C4-2B (cell line): Measurements from ENCODE around the gene ATAD2B.

Source experiments
- H3K27ac ChIP-seq: fragments of 450-650 bp; 2 replicates; pipeline ENCODE4 v1.5.1; 2017
- ZFX ChIP-seq: fragments of 450-650 bp; IDR thresholded peaks from 2 replicates; pipeline ENCODE4 v1.6.1; 2017
- TF ChIP-seq, protein P1 (sequence below): fragments of 450-650 bp; conservative IDR thresholded peaks from 2 replicates; pipeline ENCODE4 v1.5.1; 2017; ENCODE audit warnings: mild to moderate bottlenecking

The ATAD2B gene

DNA sequence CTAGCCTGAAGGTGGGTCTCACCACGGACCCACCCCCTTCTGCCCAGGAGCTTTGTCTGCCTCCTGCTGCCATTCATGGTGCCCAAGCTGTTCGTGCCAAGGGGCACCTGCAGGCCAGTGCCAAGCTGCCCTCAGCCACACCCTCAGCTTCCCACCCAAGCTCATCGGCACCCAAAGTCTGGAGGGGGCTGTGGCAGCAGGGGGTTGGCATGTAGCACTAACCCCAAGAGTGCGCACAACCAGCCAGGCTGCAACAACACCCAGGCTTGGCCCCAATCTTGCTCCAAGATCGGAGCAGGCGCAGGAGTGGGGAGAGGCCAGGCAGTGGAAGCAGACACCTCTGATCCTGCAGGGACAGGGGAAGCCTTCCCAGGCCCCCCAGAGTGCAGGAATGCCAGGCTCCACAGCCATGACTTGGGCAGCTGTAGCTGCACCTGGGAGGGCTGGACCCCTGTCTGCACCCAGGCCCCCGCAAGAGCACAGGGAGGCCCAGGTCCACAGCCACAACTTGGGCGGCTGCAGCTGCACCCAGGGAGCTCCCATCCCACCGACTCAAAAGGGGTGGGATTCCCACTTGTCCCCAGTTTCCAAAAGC lies 89.9 kb downstream of the ATAD2B start:
- no peak overlapping the region for H3K27ac ChIP-seq
- no peak for TF ChIP-seq ZFX
- TF ChIP-seq, protein P1, sequence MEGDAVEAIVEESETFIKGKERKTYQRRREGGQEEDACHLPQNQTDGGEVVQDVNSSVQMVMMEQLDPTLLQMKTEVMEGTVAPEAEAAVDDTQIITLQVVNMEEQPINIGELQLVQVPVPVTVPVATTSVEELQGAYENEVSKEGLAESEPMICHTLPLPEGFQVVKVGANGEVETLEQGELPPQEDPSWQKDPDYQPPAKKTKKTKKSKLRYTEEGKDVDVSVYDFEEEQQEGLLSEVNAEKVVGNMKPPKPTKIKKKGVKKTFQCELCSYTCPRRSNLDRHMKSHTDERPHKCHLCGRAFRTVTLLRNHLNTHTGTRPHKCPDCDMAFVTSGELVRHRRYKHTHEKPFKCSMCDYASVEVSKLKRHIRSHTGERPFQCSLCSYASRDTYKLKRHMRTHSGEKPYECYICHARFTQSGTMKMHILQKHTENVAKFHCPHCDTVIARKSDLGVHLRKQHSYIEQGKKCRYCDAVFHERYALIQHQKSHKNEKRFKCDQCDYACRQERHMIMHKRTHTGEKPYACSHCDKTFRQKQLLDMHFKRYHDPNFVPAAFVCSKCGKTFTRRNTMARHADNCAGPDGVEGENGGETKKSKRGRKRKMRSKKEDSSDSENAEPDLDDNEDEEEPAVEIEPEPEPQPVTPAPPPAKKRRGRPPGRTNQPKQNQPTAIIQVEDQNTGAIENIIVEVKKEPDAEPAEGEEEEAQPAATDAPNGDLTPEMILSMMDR: no peak

DNA sequence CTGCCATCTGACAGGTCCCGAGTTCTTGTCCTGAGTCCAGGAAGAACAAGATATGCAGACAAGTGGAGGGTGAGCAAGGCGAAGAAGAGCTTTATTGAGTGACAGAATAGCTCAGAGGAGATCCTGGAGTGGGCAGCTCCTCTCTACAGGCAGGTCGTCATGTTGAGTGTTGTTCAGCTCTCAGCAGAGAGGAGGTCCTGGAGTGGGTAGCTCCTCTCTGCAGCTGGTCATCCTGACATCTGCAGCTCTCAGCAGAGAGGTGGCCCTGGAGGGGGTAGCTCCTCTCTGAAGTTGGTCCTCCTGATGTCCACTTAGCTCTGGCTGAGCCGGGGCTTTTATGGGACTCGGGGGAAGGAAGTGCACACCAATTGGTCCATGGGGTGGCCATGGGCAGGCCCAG lies 90.4 kb downstream of the ATAD2B start:
- no peak for TF ChIP-seq ZFX
- TF ChIP-seq, protein P1: no peak
- no peak overlapping the region for H3K27ac ChIP-seq

DNA sequence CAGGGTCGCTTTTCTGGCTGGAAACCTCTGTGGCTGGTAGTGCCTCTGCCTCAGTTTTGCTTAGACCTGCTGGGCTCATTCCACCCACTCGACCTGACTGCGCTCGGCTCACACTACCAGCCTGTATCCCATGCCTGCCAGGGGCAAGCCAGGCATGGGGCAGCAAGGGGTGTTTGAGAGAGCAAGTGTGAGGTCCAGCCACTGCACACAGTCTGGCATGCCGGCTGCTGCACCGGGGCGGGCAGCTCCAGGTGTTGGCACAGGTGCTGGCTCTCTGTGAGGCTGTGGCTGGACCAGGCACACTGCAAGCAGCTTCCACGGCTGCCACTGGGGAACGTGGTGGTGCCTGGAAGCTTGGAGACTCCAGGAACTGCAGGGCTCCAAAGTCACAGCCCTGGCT lies 90.9 kb downstream of the ATAD2B start:
- H3K27ac ChIP-seq: no peak overlapping the region
- TF ChIP-seq, protein P1: no peak
- TF ChIP-seq ZFX: no peak

DNA sequence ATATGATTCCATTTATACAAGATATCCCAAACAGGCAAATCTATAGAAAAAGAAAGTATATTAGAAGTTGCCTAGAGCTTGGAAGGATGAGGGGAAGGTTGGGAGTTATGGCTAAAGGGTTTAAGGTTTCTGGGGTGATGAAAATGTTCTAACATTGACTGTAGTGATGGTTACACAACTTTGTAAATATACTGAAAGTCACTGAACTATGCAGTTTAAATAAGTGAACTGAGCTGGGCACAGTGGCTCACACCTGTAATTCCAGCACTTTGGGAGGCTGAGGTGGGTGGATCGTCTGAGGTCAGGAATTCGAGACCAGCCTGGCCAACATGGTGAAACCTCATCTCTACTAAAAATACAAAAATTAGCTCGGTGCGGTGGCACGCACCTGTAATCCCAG lies 91.5 kb downstream of the ATAD2B start:
- no peak overlapping the region for H3K27ac ChIP-seq
- TF ChIP-seq ZFX: no peak
- TF ChIP-seq, protein P1: no peak

DNA sequence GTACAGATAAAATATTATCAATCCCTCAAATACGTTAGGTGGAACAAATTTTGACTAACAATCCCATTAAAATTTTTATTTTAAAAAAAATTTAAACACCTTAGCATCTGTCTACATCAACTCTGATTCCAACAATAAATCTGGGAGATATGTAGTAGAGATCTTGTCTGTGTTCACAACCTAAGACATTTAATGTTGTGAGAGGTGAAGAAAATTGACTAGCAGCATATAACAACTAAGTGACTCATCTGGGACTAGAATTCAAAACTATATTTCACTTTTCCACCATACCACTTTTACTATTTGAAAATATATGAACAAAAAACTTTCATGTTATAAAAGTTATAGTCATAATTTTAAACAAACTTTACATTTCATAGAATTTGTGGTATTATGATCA lies 97.9 kb downstream of the ATAD2B start:
- TF ChIP-seq, protein P1: no peak
- no peak for TF ChIP-seq ZFX
- no peak overlapping the region for H3K27ac ChIP-seq

DNA sequence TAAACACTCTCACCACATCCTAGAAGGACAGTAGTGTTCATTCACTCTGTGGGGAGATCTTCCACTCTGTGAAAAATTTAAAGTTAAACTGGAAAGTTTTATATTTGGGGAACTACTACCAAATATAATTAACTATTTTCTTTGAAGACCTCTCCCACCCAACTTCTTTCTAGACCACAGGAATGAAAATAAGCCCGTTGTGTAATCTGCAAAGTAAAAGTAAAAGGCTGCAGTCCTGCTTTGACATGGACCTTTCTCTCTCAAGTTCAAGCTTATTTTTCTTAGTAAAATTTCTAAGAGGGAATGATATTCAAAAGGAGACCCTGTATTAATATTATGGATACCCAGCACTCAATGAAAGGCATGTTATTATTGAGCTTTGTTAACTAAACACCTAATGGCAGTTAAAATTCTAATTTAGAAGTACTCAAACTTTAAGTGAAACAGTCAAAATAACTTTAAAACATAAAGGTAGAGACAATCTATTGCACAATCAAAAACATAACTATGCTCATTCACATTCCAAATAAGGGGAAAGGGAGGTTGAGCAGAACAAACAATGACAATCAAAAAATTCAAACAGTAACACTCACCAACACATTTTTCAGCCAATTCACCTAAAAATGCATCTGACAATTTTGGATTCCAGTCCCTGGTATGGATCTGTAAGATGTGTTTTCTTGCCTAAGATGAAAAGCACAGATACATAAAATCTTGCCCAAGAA lies 98.5 kb downstream of the ATAD2B start:
- H3K27ac ChIP-seq: no peak overlapping the region
- TF ChIP-seq, protein P1: no peak
- no peak for TF ChIP-seq ZFX

DNA sequence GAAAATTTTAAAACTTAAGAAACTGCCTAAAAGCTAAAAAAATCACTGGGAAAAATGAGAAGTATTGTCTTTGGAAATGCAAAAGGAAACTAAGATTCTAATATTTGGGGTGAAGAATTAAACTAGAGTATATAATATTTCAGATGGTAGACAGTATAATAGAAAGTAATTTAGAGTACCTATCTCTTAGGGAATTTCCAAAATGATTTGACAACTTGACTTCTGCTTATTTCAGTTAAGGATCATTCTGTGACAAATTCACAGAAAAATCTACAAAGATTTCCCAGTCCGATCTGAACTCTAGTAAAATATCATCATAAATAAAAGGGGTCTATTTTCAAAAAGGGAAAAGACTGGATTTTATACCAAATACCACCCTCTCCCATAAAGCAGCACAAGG lies 99.6 kb downstream of the ATAD2B start:
- TF ChIP-seq, protein P1: no peak
- no peak for TF ChIP-seq ZFX
- no peak overlapping the region for H3K27ac ChIP-seq
